Measurements from ENCODE around the gene CAMP.

GRCh38 chr3:48232734-48233133 is 9.4 kb downstream of the CAMP start:
- no peak for TF ChIP-seq POLR2A (IDR thresholded peaks at IDR 0.05)
- peak; percentile 15 to 39 (median 33) for TF ChIP-seq CTCF (IDR thresholded peaks at IDR 0.05)
